K562 (cell line): Measurements from ENCODE around the gene KCNH8.

Source experiments
- BCL6 ChIP-seq: fragments of 250-450 bp; sonication (Bioruptor Pico); IDR thresholded peaks from 2 replicates; pipeline ENCODE4 v1.4.0; 2020
- CBX5 ChIP-seq: IDR thresholded peaks from 2 replicates; pipeline ENCODE4 v1.6.1; 2014; ENCODE audit warnings: low read depth, borderline replicate concordance
- ETV5 ChIP-seq: sonication (generic); formaldehyde crosslinking; IDR thresholded peaks from 2 replicates; pipeline ENCODE4 v1.4.0; 2020; ENCODE audit warnings: low read depth, mild to moderate bottlenecking, missing genetic modification reagents
- MIER1 ChIP-seq: fragments of 450-650 bp; IDR thresholded peaks from 2 replicates; pipeline ENCODE4 v1.6.1; 2016; ENCODE audit warnings: antibody characterized with exemption, mild to moderate bottlenecking, low read depth
- MTA2 ChIP-seq: fragments of 450-650 bp; IDR thresholded peaks from 2 replicates; pipeline ENCODE4 v1.6.1; 2016; ENCODE audit warnings: low read depth
- POLR2AphosphoS5 ChIP-seq: IDR thresholded peaks from 2 replicates; pipeline ENCODE4 v1.6.1; 2011; ENCODE audit warnings: mild to moderate bottlenecking, low read depth, low read length, moderate library complexity; ENCODE audit not compliant: control insufficient read depth, insufficient read depth
- SUPT5H ChIP-seq: fragments of 450-650 bp; IDR thresholded peaks from 2 replicates; pipeline ENCODE4 v1.6.1; 2016

DNA sequence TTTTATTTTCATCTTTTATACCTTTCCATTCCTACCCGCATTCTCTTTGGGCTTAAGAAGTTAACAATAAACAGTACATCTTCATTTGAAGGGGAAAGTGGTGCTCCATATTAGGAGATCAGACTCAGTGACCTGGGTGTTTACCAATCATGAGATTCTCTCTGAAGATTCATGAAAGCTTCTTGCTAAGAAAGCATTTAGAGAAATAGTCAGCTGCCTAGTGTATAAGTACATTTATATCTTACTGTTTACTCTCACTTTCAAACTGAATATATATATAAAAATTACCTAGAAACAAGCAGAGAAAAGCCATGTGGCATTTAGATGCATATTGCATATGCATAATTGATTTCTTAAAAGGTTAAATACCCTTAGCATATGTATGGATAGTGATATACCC is 100.5 kb downstream of the KCNH8 start:
- no peak for TF ChIP-seq CBX5
- no peak for TF ChIP-seq MIER1
- TF ChIP-seq POLR2AphosphoS5 = no peak
- TF ChIP-seq ETV5 (CRISPR knock-in tag) = no peak
- no peak for TF ChIP-seq BCL6 (CRISPR knock-in tag)
- TF ChIP-seq SUPT5H = no peak
- no peak for TF ChIP-seq MTA2
